SK-N-MC (cell line): ENCODE measurements around the gene FNDC10.

Experiments
- DNase-seq: peaks from one replicate; pipeline ENCODE4 v3.0.0-alpha.2; 2011; ENCODE audit warnings: low read depth, low spot score
- H3K27ac ChIP-seq: fragments of 200-600 bp; sonication (generic); 2 replicates; pipeline ENCODE4 v1.5.1; 2016; ENCODE audit warnings: mixed run types
- H3K36me3 ChIP-seq: fragments of 200-600 bp; sonication (generic); 2 replicates; pipeline ENCODE4 v1.6.1; 2017; ENCODE audit warnings: antibody characterized with exemption, low read length, mixed read lengths; ENCODE audit not compliant: insufficient read depth
- H3K4me3 ChIP-seq: fragments of 200-600 bp; sonication (generic); 2 replicates; pipeline ENCODE4 v1.5.1; 2016
- H3K9ac ChIP-seq: fragments of 200-600 bp; sonication (generic); 2 replicates; pipeline ENCODE4 v1.8.0; 2017; ENCODE audit warnings: mixed run types, mixed read lengths; ENCODE audit not compliant: insufficient read length
- H3K9me3 ChIP-seq: fragments of 200-600 bp; sonication (generic); 2 replicates; pipeline ENCODE4 v1.6.1; 2017; ENCODE audit warnings: low read depth, mild to moderate bottlenecking, antibody characterized with exemption, low read length, moderate library complexity, mixed read lengths
- EZH2 ChIP-seq: fragments of 200-600 bp; sonication (generic); IDR thresholded peaks from one replicate; pipeline ENCODE4 v1.6.1; 2017; ENCODE audit warnings: antibody characterized with exemption
- FOXP2 ChIP-seq: optimal IDR thresholded peaks from 2 replicates; pipeline ENCODE3; 2011; ENCODE audit warnings: mild to moderate bottlenecking, moderate library complexity; ENCODE audit not compliant: insufficient read depth; ENCODE audit errors: extremely low read length, control extremely low read depth
- POLR2AphosphoS5 ChIP-seq: IDR thresholded peaks from 2 replicates; pipeline ENCODE4 v1.6.1; 2012; ENCODE audit warnings: mild to moderate bottlenecking, low read depth, low read length, borderline replicate concordance

The FNDC10 gene

DNA sequence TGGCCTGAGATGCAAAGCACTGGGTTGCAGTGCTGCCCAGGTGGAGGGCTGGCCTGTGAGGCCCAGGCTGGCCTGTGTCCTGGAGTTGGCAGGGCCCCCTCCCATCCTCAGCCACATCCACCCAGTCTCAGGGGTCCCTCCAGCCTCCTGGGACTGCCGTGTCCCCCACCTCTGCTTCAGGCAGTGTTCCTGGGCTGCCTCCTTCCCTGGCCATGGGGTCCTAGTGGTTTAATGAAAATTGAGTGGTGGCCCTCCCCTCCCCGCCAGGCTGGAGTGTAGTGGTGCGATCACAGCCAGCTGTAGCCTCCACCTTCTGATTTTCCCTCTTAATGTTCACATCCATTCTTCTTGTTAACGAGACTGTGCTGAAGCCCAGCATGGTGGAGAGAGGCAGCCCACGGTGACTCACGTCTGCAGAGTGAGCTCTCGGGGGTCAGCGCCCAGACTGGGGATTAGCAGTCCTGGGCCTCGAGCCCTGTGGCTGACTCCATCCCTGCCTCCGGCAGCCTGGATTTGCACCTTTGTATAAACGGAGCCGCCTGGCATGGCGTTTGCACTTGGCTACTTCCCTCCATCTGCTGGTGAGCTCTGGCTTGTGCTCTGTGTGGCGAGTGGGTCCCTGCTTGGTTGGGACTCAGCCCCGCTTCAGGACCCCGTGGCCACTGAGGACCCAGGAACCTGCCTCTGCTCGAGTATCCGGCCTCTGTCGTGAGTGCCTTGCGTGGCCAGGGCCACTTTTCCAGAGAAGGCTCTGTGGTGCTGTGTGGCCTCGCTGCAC is 22.3 kb upstream of the FNDC10 start:
- Histone ChIP-seq H3K9ac (no peak overlapping the region), H3K36me3 (no peaks in the 10 kb centered on the region), H3K4me3 (no peak overlapping the region), H3K9me3 (no peaks in the 10 kb centered on the region), H3K27ac (no peak overlapping the region)
- no peak for TF ChIP-seq POLR2AphosphoS5
- no peak for TF ChIP-seq FOXP2
- no peak for TF ChIP-seq EZH2
- no peak for DNase-seq

- Histone ChIP-seq H3K9me3 (no peaks in the 10 kb centered on the region), H3K4me3 (no peak overlapping the region), H3K9ac (no peak overlapping the region), H3K36me3 (no peaks in the 10 kb centered on the region), H3K27ac (no peak overlapping the region)
- TF ChIP-seq FOXP2 = no peak
- TF ChIP-seq EZH2 = no peak
- TF ChIP-seq POLR2AphosphoS5 = no peak
- DNase-seq = no peak
Measured at GRCh38 chr1:1621173-1622009, 21.5 kb upstream of the FNDC10 start.

GRCh38 chr1:1620433-1621139 is 20.7 kb upstream of the FNDC10 start:
- H3K36me3 ChIP-seq = no peaks in the 10 kb centered on the region
- H3K27ac ChIP-seq = no peak overlapping the region
- DNase-seq = no peak
- H3K9ac ChIP-seq = no peak overlapping the region
- no peak overlapping the region for H3K4me3 ChIP-seq
- TF ChIP-seq EZH2 (no peak), POLR2AphosphoS5 (no peak), FOXP2 (no peak)
- no peaks in the 10 kb centered on the region for H3K9me3 ChIP-seq

- no peak for TF ChIP-seq EZH2
- no peak for TF ChIP-seq FOXP2
- TF ChIP-seq POLR2AphosphoS5 = no peak
- no peak for DNase-seq
- no peaks in the 10 kb centered on the region for H3K36me3 ChIP-seq
- no peak overlapping the region for H3K9ac ChIP-seq
- H3K9me3 ChIP-seq = no peaks in the 10 kb centered on the region
- no peak overlapping the region for H3K27ac ChIP-seq
- no peak overlapping the region for H3K4me3 ChIP-seq
Measured at GRCh38 chr1:1619917-1620361, 20.0 kb upstream of the FNDC10 start.

GRCh38 chr1:1618396-1619068 is 18.6 kb upstream of the FNDC10 start:
- Histone ChIP-seq H3K9ac (no peak overlapping the region), H3K9me3 (no peaks in the 10 kb centered on the region), H3K36me3 (no peaks in the 10 kb centered on the region), H3K27ac (no peak overlapping the region), H3K4me3 (no peak overlapping the region)
- DNase-seq = no peak
- no peak for TF ChIP-seq POLR2AphosphoS5
- TF ChIP-seq FOXP2 = no peak
- TF ChIP-seq EZH2 = no peak

DNA sequence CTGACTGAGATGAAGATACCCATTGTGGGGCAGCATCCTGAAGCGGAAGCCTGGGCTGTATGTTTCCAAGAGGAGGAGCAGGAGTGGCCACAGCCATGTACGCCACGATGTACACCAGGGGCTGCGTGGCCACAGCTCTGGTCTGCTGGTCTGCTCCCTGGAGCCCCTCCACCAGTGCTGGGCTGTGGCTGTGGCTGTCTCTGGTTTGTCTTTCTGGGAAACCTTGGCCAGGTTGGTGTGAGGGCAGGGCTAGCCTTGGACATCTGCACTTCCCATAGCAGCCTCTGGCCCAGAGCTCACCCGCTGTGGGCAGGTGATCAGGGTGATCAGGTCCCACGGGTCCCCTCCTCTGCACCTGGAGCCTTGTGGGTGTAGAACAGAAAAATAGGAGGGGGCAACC is 18.0 kb upstream of the FNDC10 start:
- no peak overlapping the region for H3K27ac ChIP-seq
- H3K9ac ChIP-seq = no peak overlapping the region
- TF ChIP-seq FOXP2 = no peak
- H3K9me3 ChIP-seq = no peaks in the 10 kb centered on the region
- no peaks in the 10 kb centered on the region for H3K36me3 ChIP-seq
- no peak overlapping the region for H3K4me3 ChIP-seq
- DNase-seq = no peak

GRCh38 chr1:1617516-1617915 is 17.6 kb upstream of the FNDC10 start:
- TF ChIP-seq POLR2AphosphoS5 = no peak
- TF ChIP-seq EZH2 = no peak
- no peak for TF ChIP-seq FOXP2
- peak overlapping the region; percentile 99 for H3K4me3 ChIP-seq
- H3K36me3 ChIP-seq = no peaks in the 10 kb centered on the region
- no peak for DNase-seq
- H3K9ac ChIP-seq = no peak overlapping the region
- no peak overlapping the region for H3K27ac ChIP-seq
- H3K9me3 ChIP-seq = no peaks in the 10 kb centered on the region

DNA sequence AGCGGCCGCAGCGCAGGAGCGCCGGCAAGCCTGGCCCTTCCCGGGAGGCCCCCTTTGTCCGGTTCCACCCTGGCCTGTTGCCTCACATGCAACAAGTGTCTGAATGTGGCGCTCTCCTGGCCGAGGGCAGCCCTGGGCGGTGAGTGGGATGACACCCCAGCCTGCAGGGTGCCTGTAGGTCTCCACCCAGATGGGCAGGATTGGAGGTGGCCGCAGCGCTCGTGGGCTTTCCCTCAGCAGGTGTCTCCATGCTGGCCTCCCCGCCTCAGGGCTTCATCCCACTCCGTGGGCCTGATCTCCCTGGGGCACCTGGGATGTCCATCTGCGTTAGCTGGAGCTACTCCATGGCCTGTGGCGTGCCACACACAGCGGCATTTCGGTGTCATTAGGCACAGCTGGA is 16.9 kb upstream of the FNDC10 start:
- no peak for DNase-seq
- Histone ChIP-seq H3K9ac (peak overlapping the region; percentile 99), H3K27ac (no peak overlapping the region), H3K9me3 (no peaks in the 10 kb centered on the region), H3K4me3 (peak overlapping the region; percentile 99), H3K36me3 (no peaks in the 10 kb centered on the region)
- no peak for TF ChIP-seq EZH2
- TF ChIP-seq POLR2AphosphoS5 = no peak
- TF ChIP-seq FOXP2 = no peak
